ENCODE data around the gene SERPINI1.
"Not testable (repeated sequence)": the region's sequence is repeated elsewhere in the genome, so short reads cannot be mapped to it uniquely, and the experiment has no call there.

The SERPINI1 gene

GRCh38 chr3:167813169-167814123 is 77.9 kb downstream of the SERPINI1 start:
- Histone ChIP-seq H3K9ac (ENCODE audit: low read depth, low read length) (no peak overlapping the region), H3K4me3 (ENCODE audit: low read depth, low read length) (no peak overlapping the region), H3K9me3 (ENCODE audit: control insufficient read depth, insufficient read depth, low read length) (no peaks in the 10 kb centered on the region), H3K4me1 (ENCODE audit: control insufficient read depth, insufficient read depth, low read length) (no peaks in the 10 kb centered on the region), H3K36me3 (ENCODE audit: control insufficient read depth, insufficient read depth, low read length) (no peaks in the 10 kb centered on the region), H3K27me3 (ENCODE audit: control insufficient read depth, insufficient read depth, low read length) (no peaks in the 10 kb centered on the region)

GRCh38 chr3:167814441-167814951 is 79.0 kb downstream of the SERPINI1 start:
- Histone ChIP-seq H3K9ac (ENCODE audit: low read depth, low read length) (no peak overlapping the region), H3K27me3 (ENCODE audit: control insufficient read depth, insufficient read depth, low read length) (no peaks in the 10 kb centered on the region), H3K4me3 (ENCODE audit: low read depth, low read length) (no peak overlapping the region), H3K4me1 (ENCODE audit: control insufficient read depth, insufficient read depth, low read length) (no peaks in the 10 kb centered on the region), H3K36me3 (ENCODE audit: control insufficient read depth, insufficient read depth, low read length) (no peaks in the 10 kb centered on the region), H3K9me3 (ENCODE audit: control insufficient read depth, insufficient read depth, low read length) (no peaks in the 10 kb centered on the region)

- H3K4me3 ChIP-seq (ENCODE audit: low read depth, low read length), result no peak overlapping the region
- no peaks in the 10 kb centered on the region for H3K9me3 ChIP-seq (ENCODE audit: control insufficient read depth, insufficient read depth, low read length)
- no peaks in the 10 kb centered on the region for H3K27me3 ChIP-seq (ENCODE audit: control insufficient read depth, insufficient read depth, low read length)
- H3K9ac ChIP-seq (ENCODE audit: low read depth, low read length), result no peak overlapping the region
- no peaks in the 10 kb centered on the region for H3K36me3 ChIP-seq (ENCODE audit: control insufficient read depth, insufficient read depth, low read length)
- H3K4me1 ChIP-seq (ENCODE audit: control insufficient read depth, insufficient read depth, low read length), result peaks cover 2% of the 10 kb centered on the region
Measured at GRCh38 chr3:167816953-167817352, 81.4 kb downstream of the SERPINI1 start.

- H3K9me3 ChIP-seq (ENCODE audit: control insufficient read depth, insufficient read depth, low read length), result no peaks in the 10 kb centered on the region
- H3K4me1 ChIP-seq (ENCODE audit: control insufficient read depth, insufficient read depth, low read length), result peaks cover 3% of the 10 kb centered on the region
- no peaks in the 10 kb centered on the region for H3K27me3 ChIP-seq (ENCODE audit: control insufficient read depth, insufficient read depth, low read length)
- H3K4me3 ChIP-seq (ENCODE audit: low read depth, low read length), result no peak overlapping the region
- no peak overlapping the region for H3K9ac ChIP-seq (ENCODE audit: low read depth, low read length)
- H3K36me3 ChIP-seq (ENCODE audit: control insufficient read depth, insufficient read depth, low read length), result no peaks in the 10 kb centered on the region
Measured at GRCh38 chr3:167820102-167820865, 84.8 kb downstream of the SERPINI1 start.

GRCh38 chr3:167821248-167821805 is 85.8 kb downstream of the SERPINI1 start:
- peaks cover 3% of the 10 kb centered on the region for H3K4me1 ChIP-seq (ENCODE audit: control insufficient read depth, insufficient read depth, low read length)
- H3K9ac ChIP-seq (ENCODE audit: low read depth, low read length), result no peak overlapping the region
- H3K9me3 ChIP-seq (ENCODE audit: control insufficient read depth, insufficient read depth, low read length), result no peaks in the 10 kb centered on the region
- H3K36me3 ChIP-seq (ENCODE audit: control insufficient read depth, insufficient read depth, low read length), result no peaks in the 10 kb centered on the region
- H3K4me3 ChIP-seq (ENCODE audit: low read depth, low read length), result no peak overlapping the region
- no peaks in the 10 kb centered on the region for H3K27me3 ChIP-seq (ENCODE audit: control insufficient read depth, insufficient read depth, low read length)

DNA sequence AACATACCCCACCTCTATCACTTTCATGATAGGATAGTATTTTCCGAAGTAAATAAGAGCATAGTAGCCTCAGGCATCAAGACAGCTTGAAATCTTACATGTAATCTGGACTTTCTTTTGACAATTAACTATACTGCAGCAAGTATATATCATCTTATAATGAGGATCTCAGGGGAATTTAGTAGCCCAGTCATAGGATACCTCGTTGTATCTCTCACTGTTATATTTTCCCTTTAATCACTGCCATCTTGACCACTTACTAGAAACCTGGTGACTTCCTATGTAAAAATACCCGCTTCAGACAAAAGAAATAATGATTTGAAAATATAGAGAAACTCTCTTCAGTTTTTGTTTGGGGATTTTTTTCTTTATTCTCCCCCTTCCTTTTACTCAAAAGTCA is 88.2 kb downstream of the SERPINI1 start:
- no peak overlapping the region for H3K9ac ChIP-seq (ENCODE audit: low read depth, low read length)
- H3K27me3 ChIP-seq (ENCODE audit: control insufficient read depth, insufficient read depth, low read length), result no peaks in the 10 kb centered on the region
- H3K4me3 ChIP-seq (ENCODE audit: low read depth, low read length), result no peak overlapping the region
- H3K9me3 ChIP-seq (ENCODE audit: control insufficient read depth, insufficient read depth, low read length), result no peaks in the 10 kb centered on the region
- peaks cover 3% of the 10 kb centered on the region for H3K4me1 ChIP-seq (ENCODE audit: control insufficient read depth, insufficient read depth, low read length)
- no peaks in the 10 kb centered on the region for H3K36me3 ChIP-seq (ENCODE audit: control insufficient read depth, insufficient read depth, low read length)

DNA sequence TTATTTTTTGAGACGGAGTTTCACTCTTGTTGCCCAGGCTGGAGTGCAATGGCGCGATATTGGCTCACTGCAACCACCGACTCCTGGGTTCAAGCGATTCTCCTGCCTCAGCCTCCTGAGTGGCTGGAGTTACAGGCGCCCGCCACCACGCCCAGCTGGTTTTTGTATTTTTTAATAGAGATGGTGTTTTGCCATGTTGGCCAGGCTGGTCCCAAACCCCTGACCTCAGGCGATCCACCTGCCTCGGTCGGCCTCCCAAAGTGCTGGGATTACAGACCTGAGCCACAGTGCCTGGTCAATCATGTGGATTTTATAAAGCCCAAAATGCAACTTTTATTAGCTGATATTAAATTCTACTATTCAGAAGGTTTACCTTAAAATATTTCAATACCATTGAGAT is 92.1 kb downstream of the SERPINI1 start:
- H3K9me3 ChIP-seq (ENCODE audit: control insufficient read depth, insufficient read depth, low read length); H3K9ac ChIP-seq (ENCODE audit: low read depth, low read length): not testable (repeated sequence)

GRCh38 chr3:167829071-167829470 is 93.5 kb downstream of the SERPINI1 start:
- no peaks in the 10 kb centered on the region for H3K4me1 ChIP-seq (ENCODE audit: control insufficient read depth, insufficient read depth, low read length)
- no peaks in the 10 kb centered on the region for H3K9me3 ChIP-seq (ENCODE audit: control insufficient read depth, insufficient read depth, low read length)
- H3K27me3 ChIP-seq (ENCODE audit: control insufficient read depth, insufficient read depth, low read length), result no peaks in the 10 kb centered on the region
- no peak overlapping the region for H3K9ac ChIP-seq (ENCODE audit: low read depth, low read length)
- H3K36me3 ChIP-seq (ENCODE audit: control insufficient read depth, insufficient read depth, low read length), result no peaks in the 10 kb centered on the region
- H3K4me3 ChIP-seq (ENCODE audit: low read depth, low read length), result no peak overlapping the region

More for the DNA sequence above, 92.1 kb downstream of the SERPINI1 start:
- not testable (repeated sequence) for H3K4me3 ChIP-seq (ENCODE audit: low read depth, low read length); H3K4me1 ChIP-seq (ENCODE audit: control insufficient read depth, insufficient read depth, low read length); H3K27me3 ChIP-seq (ENCODE audit: control insufficient read depth, insufficient read depth, low read length); H3K36me3 ChIP-seq (ENCODE audit: control insufficient read depth, insufficient read depth, low read length)

- Histone ChIP-seq H3K27me3 (ENCODE audit: control insufficient read depth, insufficient read depth, low read length) (no peaks in the 10 kb centered on the region), H3K9me3 (ENCODE audit: control insufficient read depth, insufficient read depth, low read length) (no peaks in the 10 kb centered on the region), H3K4me1 (ENCODE audit: control insufficient read depth, insufficient read depth, low read length) (no peaks in the 10 kb centered on the region), H3K9ac (ENCODE audit: low read depth, low read length) (no peak overlapping the region), H3K4me3 (ENCODE audit: low read depth, low read length) (no peak overlapping the region), H3K36me3 (ENCODE audit: control insufficient read depth, insufficient read depth, low read length) (no peaks in the 10 kb centered on the region)
Measured at GRCh38 chr3:167830007-167830406, 94.5 kb downstream of the SERPINI1 start.

DNA sequence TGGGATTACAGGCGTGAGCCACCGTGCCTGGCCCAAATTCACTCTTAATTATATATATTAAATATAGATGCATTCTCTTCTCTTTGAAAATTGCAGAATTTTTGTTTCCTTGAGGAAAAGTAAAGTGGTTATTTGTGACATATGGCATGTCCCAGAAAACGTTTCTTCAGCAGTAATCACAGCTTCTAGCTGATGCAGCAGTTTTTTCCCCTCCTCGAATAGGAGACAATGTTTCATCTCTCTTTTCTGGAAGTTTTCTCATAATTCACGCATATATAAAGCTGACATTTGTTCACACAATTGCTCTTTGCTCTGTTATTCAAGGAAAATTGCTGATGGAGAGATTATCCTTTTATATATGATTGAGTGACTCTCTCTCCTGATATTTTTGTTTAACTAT is 99.8 kb downstream of the SERPINI1 start:
- Histone ChIP-seq H3K27me3 (ENCODE audit: control insufficient read depth, insufficient read depth, low read length) (no peaks in the 10 kb centered on the region), H3K9ac (ENCODE audit: low read depth, low read length) (no peak overlapping the region), H3K4me1 (ENCODE audit: control insufficient read depth, insufficient read depth, low read length) (no peaks in the 10 kb centered on the region), H3K4me3 (ENCODE audit: low read depth, low read length) (no peak overlapping the region), H3K9me3 (ENCODE audit: control insufficient read depth, insufficient read depth, low read length) (no peaks in the 10 kb centered on the region), H3K36me3 (ENCODE audit: control insufficient read depth, insufficient read depth, low read length) (no peaks in the 10 kb centered on the region)

DNA sequence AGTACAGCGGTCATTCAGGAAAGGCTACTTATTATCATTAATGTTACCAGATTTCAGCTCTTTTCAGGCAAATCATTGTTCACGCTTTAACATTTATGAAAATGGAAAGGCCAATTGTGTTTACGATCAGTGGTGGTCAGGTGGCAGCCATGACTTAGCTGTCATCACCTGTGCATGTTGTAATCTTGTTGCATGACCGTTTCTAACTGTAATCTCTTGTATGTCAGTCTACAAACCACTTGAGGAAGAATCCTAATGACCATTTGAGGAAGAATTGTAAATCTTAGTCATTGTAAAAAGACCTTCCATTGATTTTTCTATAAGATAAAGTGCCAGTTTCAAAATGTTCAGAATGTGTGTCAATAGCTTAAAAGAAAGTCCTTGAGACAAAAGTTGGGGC is 100.4 kb downstream of the SERPINI1 start:
- Histone ChIP-seq H3K9me3 (ENCODE audit: control insufficient read depth, insufficient read depth, low read length) (no peaks in the 10 kb centered on the region), H3K4me3 (ENCODE audit: low read depth, low read length) (no peak overlapping the region), H3K4me1 (ENCODE audit: control insufficient read depth, insufficient read depth, low read length) (no peaks in the 10 kb centered on the region), H3K27me3 (ENCODE audit: control insufficient read depth, insufficient read depth, low read length) (no peaks in the 10 kb centered on the region), H3K9ac (ENCODE audit: low read depth, low read length) (no peak overlapping the region), H3K36me3 (ENCODE audit: control insufficient read depth, insufficient read depth, low read length) (no peaks in the 10 kb centered on the region)
